HepG2 (cell line): ENCODE measurements around the gene SLC35A2. TPM values are rescaled to one million over a fixed set of nuclear protein-coding genes. Genes with fewer than 3 reads are reported as not detected.

Experiments
- ATAC-seq: fragments of 200-7000 bp; cut with Tn5 transposase; 3 replicates; pipeline ENCODE4 v1.9.1; 2020; ENCODE audit warnings: mild to moderate bottlenecking, moderate library complexity
- BruUV-seq: library from RNA; stranded (reverse); fragments of 400-500 nt; replicated peaks from 2 replicates; lab custom pipeline; 2021; lab: Mats Ljungman, UMichigan
- CTCF ChIA-PET: fragments of 300-600 bp; formaldehyde crosslinking; extraction: SDS; loops from one replicate; lab custom pipeline; 2021; ENCODE audit warnings: low total read pairs, inconsistent platforms, low intra/inter-chr PET ratio; lab: Yijun Ruan, JAX
- POLR2A ChIA-PET: fragments of 350-600 bp; sonication (Branson Sonifier 250); formaldehyde crosslinking; loops from one replicate; lab custom pipeline; 2020; ENCODE audit warnings: antibody characterized with exemption, inconsistent platforms; lab: Yijun Ruan, JAX
- DNase-seq: peaks from one replicate; pipeline ENCODE4 v3.0.0-alpha.2; 2015; ENCODE audit warnings: low spot score
- FAIRE-seq: peaks from 3 replicates; lab custom pipeline; 2011; peaks lifted over from hg19 to GRCh38; lab: Jason Lieb, UNC
- H2AFZ ChIP-seq: one replicate; pipeline ENCODE4 v1.6.1; 2011; ENCODE audit warnings: low read length, inconsistent platforms
- H3K27ac ChIP-seq: fragments of 300-600 bp; 3 replicates; pipeline ENCODE4 v1.8.0; 2011; ENCODE audit warnings: mixed run types, mild to moderate bottlenecking, mixed read lengths, low read length, inconsistent platforms; ENCODE audit not compliant: insufficient read depth; ENCODE audit errors: extremely low read length
- H3K27me3 ChIP-seq, 2 experiments: fragments of 200-600 bp in 1 of 2; 2 replicates in 1 of 2; 3 replicates in 1 of 2; pipeline versions ENCODE4 v1.6.0 to v1.8.0; 2011; ENCODE audit warnings: low read length in 2 of 2, mild to moderate bottlenecking in 2 of 2, moderate library complexity in 2 of 2, inconsistent platforms in 1 of 2; ENCODE audit not compliant: insufficient read depth in 2 of 2, control insufficient read depth in 1 of 2
- H3K36me3 ChIP-seq, 2 experiments: fragments of 200-600 bp in 1 of 2; replicated peaks in 1 of 2; 2 replicates in 1 of 2; 3 replicates in 1 of 2; pipeline versions ENCODE4 v1.5.1 to v1.8.0; 2011; ENCODE audit warnings: low read length in 2 of 2, inconsistent platforms in 1 of 2; ENCODE audit not compliant: insufficient read depth in 2 of 2, control insufficient read depth in 1 of 2
- H3K4me1 ChIP-seq: 2 replicates; pipeline ENCODE4 v1.5.1; 2012; ENCODE audit warnings: low read length, inconsistent platforms; ENCODE audit not compliant: insufficient read depth
- H3K4me2 ChIP-seq: 2 replicates; pipeline ENCODE4 v1.6.0; 2011; ENCODE audit warnings: low read depth, low read length, inconsistent platforms
- H3K4me3 ChIP-seq, 3 experiments: fragments of 200-600 bp in 1 of 3; sonication (generic), shearing (Covaris generic) in 1 of 3; replicated peaks in 1 of 3; 2 replicates each; pipeline ENCODE4 v1.5.1; 2011 to 2016; ENCODE audit warnings: low read length in 3 of 3, inconsistent platforms in 2 of 3, low read depth in 2 of 3, mild to moderate bottlenecking in 2 of 3, control low read depth in 1 of 3, mixed read lengths in 1 of 3; ENCODE audit not compliant: insufficient read depth in 1 of 3
- H3K79me2 ChIP-seq: one replicate; pipeline ENCODE4 v1.6.1; 2011; ENCODE audit warnings: low read length, inconsistent platforms; ENCODE audit not compliant: insufficient read depth
- H3K9ac ChIP-seq: 2 replicates; pipeline ENCODE4 v1.6.0; 2011; ENCODE audit warnings: mild to moderate bottlenecking, low read depth, low read length, inconsistent platforms; ENCODE audit not compliant: insufficient read depth
- H3K9me3 ChIP-seq: 2 replicates; pipeline ENCODE4 v1.5.1; 2012; ENCODE audit warnings: mild to moderate bottlenecking, low read length
- H4K20me1 ChIP-seq: 2 replicates; pipeline ENCODE4 v1.6.0; 2011; ENCODE audit warnings: inconsistent platforms, mild to moderate bottlenecking, low read length, moderate library complexity; ENCODE audit not compliant: insufficient read depth
- DMAP1 ChIP-seq: IDR thresholded peaks from 2 replicates; pipeline ENCODE4 v1.6.1; 2016
- ETV5 ChIP-seq: IDR thresholded peaks from 2 replicates; pipeline ENCODE4 v1.6.1; 2018; ENCODE audit warnings: missing biosample characterization, missing genetic modification reagents, inconsistent platforms, borderline replicate concordance
- IRF2 ChIP-seq: IDR thresholded peaks from 2 replicates; pipeline ENCODE4 v1.6.1; 2018; ENCODE audit warnings: missing genetic modification reagents, missing compliant biosample characterization
- KLF6 ChIP-seq: IDR thresholded peaks from 2 replicates; pipeline ENCODE4 v1.8.0; 2016; ENCODE audit warnings: missing biosample characterization, missing genetic modification reagents
- MIER3 ChIP-seq: IDR thresholded peaks from 2 replicates; pipeline ENCODE4 v1.6.1; 2016; ENCODE audit warnings: missing compliant biosample characterization, borderline replicate concordance
- RFXAP ChIP-seq: sonication (generic); formaldehyde crosslinking; IDR thresholded peaks from 2 replicates; pipeline ENCODE4 v1.4.0; 2020; ENCODE audit warnings: missing genetic modification reagents, borderline replicate concordance
- SMYD3 ChIP-seq: sonication (generic); formaldehyde crosslinking; IDR thresholded peaks from 2 replicates; pipeline ENCODE4 v1.8.1; 2023; ENCODE audit warnings: mild to moderate bottlenecking, missing genetic modification reagents
- ZFP91 ChIP-seq: sonication (generic); formaldehyde crosslinking; IDR thresholded peaks from 2 replicates; pipeline ENCODE4 v1.9.0; 2022; ENCODE audit warnings: missing genetic modification reagents, mild to moderate bottlenecking, borderline replicate concordance
- ZSCAN22 ChIP-seq: sonication (generic); formaldehyde crosslinking; IDR thresholded peaks from 2 replicates; pipeline ENCODE4 v1.4.0; 2020; ENCODE audit warnings: mild to moderate bottlenecking, missing genetic modification reagents
- WGBS: methylation state at CpG from one replicate; pipeline ENCODE4 v1.1.6; 2017; ENCODE audit warnings: low lambda C conversion rate; 5-methylcytosine and 5-hydroxymethylcytosine counted together
- in situ Hi-C: cut with HindIII; loops from 2 replicates; pipeline ENCODE4 v1.10.0; 2017; ENCODE audit warnings: low pct_unique_long_range_greater_than_20kb; ENCODE audit not compliant: extremely low pct_ligation_motif_present
- intact Hi-C: fragments of 100-400 bp; cut with micrococcal nuclease; formaldehyde crosslinking; loops from one replicate; pipeline ENCODE4 v1.10.0; 2022; ENCODE audit not compliant: unreplicated experiment
- polyA plus RNA-seq, 8 experiments: library from polyadenylated mRNA; depleted of rRNA in 3 of 8; stranded (reverse) in 7 of 8; unstranded in 1 of 8; fragments of >200 nt; fragmentation: Illumina TruSeq in 4 of 8; extraction: Trizol in 4 of 8; gene quantifications; 2 replicates each; pipeline versions ENCODE4 v1.2.1 to v1.2.3, GENCODE V29; 2011 to 2016; ENCODE audit warnings: low read depth in 4 of 8, missing spikeins in 1 of 8, mixed read lengths in 1 of 8; ENCODE audit not compliant: insufficient read depth in 1 of 8
- total RNA-seq, 5 experiments: library from RNA; depleted of rRNA; stranded (reverse); fragments of >200 nt; fragmentation: Illumina TruSeq; extraction: Trizol; gene quantifications; 2 replicates each; pipeline ENCODE4 v1.2.3, GENCODE V29; 2016; ENCODE audit warnings: low read depth in 1 of 5
- TF ChIP-seq, protein P1 (sequence below): IDR thresholded peaks from 2 replicates; pipeline ENCODE4 v1.6.1; 2012; ENCODE audit warnings: inconsistent platforms
- TF ChIP-seq, protein P2 (sequence below): IDR thresholded peaks from 2 replicates; pipeline ENCODE4 v1.6.1; 2016; ENCODE audit warnings: low read depth, borderline replicate concordance
- TF ChIP-seq, protein P3 (sequence below), 2 experiments: fragments of 450-650 bp in 1 of 2; sonication (generic) in 1 of 2; formaldehyde crosslinking; IDR thresholded peaks; 2 replicates each; pipeline versions ENCODE4 v1.5.0 to v1.8.0; 2020 to 2022; ENCODE audit warnings: mild to moderate bottlenecking in 1 of 2, missing genetic modification reagents in 1 of 2

SLC35A2 gene
- total and polyA plus RNA-seq, 2 of the 13 experiments (the other 11 are each of a cell fraction or from before 2014, with no cell fraction given): 32.1 to 40.8 TPM

DNA sequence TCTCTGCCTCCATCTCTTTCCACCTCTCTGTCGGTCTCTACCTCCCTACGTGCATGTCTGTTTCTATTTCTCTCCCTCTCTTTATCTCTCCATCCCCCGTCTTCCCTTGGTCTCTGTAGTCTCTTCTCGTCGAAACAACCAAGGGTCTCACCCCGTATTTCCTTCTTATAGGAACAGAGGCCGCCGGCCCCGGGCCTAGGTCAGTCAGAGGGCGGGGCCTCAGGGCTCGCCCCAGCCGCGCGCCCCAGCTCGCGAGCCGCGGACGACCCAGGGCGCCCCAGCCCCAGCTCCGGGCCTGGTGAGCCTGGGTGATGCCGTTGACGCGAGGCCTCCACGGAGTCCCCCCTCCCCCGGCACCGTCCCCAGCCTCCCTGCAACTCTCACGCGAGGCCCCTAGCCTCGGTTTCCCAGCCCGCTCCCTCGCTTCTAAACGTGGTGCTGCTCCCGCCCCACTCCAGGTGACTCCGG is 20.5 kb downstream of the SLC35A2 start:
- no peak for DNase-seq
- Histone ChIP-seq H4K20me1 (no peaks in the 10 kb centered on the region), H2AFZ (peak overlapping the region; percentile 42), H3K4me1 (peaks cover 21% of the 10 kb centered on the region; the same call in 1 of the 2 replicates), H3K9me3 (no peaks in the 10 kb centered on the region), H3K79me2 (peaks cover 6% of the 10 kb centered on the region)
- FAIRE-seq: no peak
- in situ Hi-C loops: no loop called here
- BruUV-seq: no TSS peak
- ChIA-PET CTCF (no interaction called here), POLR2A (interaction anchor here (0.5 to 2.1 kb wide), 9 partner anchors 13 to 315 kb away, joined by 3 to 11 read pairs (median 5); partner anchors contain the start of genes HDAC6 and SLC35A2)
- TF ChIP-seq, protein P1, sequence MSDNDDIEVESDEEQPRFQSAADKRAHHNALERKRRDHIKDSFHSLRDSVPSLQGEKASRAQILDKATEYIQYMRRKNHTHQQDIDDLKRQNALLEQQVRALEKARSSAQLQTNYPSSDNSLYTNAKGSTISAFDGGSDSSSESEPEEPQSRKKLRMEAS: 0 out of 2 replicates have a peak, but pooled peaks have one; percentile 5
- no peak for TF ChIP-seq DMAP1
- TF ChIP-seq MIER3 (CRISPR knock-in tag): no peak
- TF ChIP-seq, protein P2, sequence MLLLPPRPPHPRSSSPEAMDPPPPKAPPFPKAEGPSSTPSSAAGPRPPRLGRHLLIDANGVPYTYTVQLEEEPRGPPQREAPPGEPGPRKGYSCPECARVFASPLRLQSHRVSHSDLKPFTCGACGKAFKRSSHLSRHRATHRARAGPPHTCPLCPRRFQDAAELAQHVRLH: no peak
- TF ChIP-seq ZSCAN22: no peak
- TF ChIP-seq SMYD3 (CRISPR knock-in tag): no peak
- TF ChIP-seq IRF2: no peak
- no peak for TF ChIP-seq KLF6 (CRISPR knock-in tag)
- TF ChIP-seq RFXAP (CRISPR knock-in tag): no peak
- no peak for TF ChIP-seq ETV5 (CRISPR knock-in tag)
- TF ChIP-seq ZFP91: 0 out of 2 replicates have a peak, but pooled peaks have one; percentile 9
- TF ChIP-seq, protein P3, sequence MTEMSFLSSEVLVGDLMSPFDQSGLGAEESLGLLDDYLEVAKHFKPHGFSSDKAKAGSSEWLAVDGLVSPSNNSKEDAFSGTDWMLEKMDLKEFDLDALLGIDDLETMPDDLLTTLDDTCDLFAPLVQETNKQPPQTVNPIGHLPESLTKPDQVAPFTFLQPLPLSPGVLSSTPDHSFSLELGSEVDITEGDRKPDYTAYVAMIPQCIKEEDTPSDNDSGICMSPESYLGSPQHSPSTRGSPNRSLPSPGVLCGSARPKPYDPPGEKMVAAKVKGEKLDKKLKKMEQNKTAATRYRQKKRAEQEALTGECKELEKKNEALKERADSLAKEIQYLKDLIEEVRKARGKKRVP (CRISPR knock-in tag; IDR thresholded peaks at IDR 0.05): no peak
- TF ChIP-seq, all 625 proteins: peak for 2
- H3K36me3 ChIP-seq: peaks cover 0 to 6% of the 10 kb centered on the region in 2 experiments; a peak in 1 of 5 replicates
- intact Hi-C loops: no loop called here
- no peaks in the 10 kb centered on the region for H3K27me3 ChIP-seq
- peak overlapping the region; percentile 43; the same call in 1 of the 2 replicates for H3K9ac ChIP-seq
- peak overlapping the region; percentile 76 for H3K4me2 ChIP-seq
- WGBS: under 1% methylated on average over 9 of the region's 35 CpGs
- peak overlapping the region; percentile 45 to 69 (median 64); a peak in 5 of 6 replicates for H3K4me3 ChIP-seq
- peak; percentile 82 for ATAC-seq
- peak overlapping the region; percentile 56 for H3K27ac ChIP-seq
